Chondrocyte (in vitro differentiated cells): ENCODE measurements around the gene GDPD1. TPM values are rescaled to one million over a fixed set of nuclear protein-coding genes. Genes with fewer than 3 reads are reported as not detected.

Source experiments
- DNase-seq: peaks from one replicate; pipeline ENCODE4 v3.0.0; 2021; ENCODE audit warnings: mixed read lengths, low spot score
- H3K27ac Mint-ChIP-seq: one replicate; pipeline ENCODE4 v1.8.0; 2021; ENCODE audit warnings: mild to moderate bottlenecking, moderate library complexity, mixed read lengths; ENCODE audit not compliant: unreplicated experiment
- H3K27me3 Mint-ChIP-seq: 2 replicates; pipeline ENCODE4 v1.8.0; 2021; ENCODE audit warnings: low read depth, mixed read lengths
- H3K36me3 Mint-ChIP-seq: 2 replicates; pipeline ENCODE4 v1.8.0; 2021; ENCODE audit warnings: low read depth, mixed read lengths
- H3K4me1 Mint-ChIP-seq: 2 replicates; pipeline ENCODE4 v1.8.0; 2021; ENCODE audit warnings: low read depth, mild to moderate bottlenecking, mixed read lengths
- H3K4me3 Mint-ChIP-seq: one replicate; pipeline ENCODE4 v1.8.0; 2021; ENCODE audit warnings: mild to moderate bottlenecking, moderate library complexity, mixed read lengths; ENCODE audit not compliant: unreplicated experiment
- H3K9me3 Mint-ChIP-seq: 2 replicates; pipeline ENCODE4 v1.8.0; 2021; ENCODE audit warnings: low read depth, mixed read lengths
- CTCF ChIP-seq: fragments of 200-600 bp; sonication (generic); IDR thresholded peaks from 2 replicates; pipeline ENCODE4 v1.5.0; 2021; ENCODE audit warnings: antibody characterized with exemption, mild to moderate bottlenecking, moderate library complexity
- total RNA-seq: library from RNA; stranded (reverse); gene quantifications from 3 replicates; pipeline ENCODE4 v1.2.1, GENCODE V29; 2021

Gene GDPD1
- total RNA-seq, 1 donor from 2014 or later: 1.9 TPM

GRCh38 chr17:59298521-59298920, 78.2 kb downstream of the GDPD1 start:
- H3K4me1 Mint-ChIP-seq: no peaks in the 10 kb centered on the region
- H3K9me3 Mint-ChIP-seq: no peaks in the 10 kb centered on the region
- H3K36me3 Mint-ChIP-seq: no peaks in the 10 kb centered on the region
- DNase-seq: no peak
- H3K4me3 Mint-ChIP-seq: no peak overlapping the region
- no peak overlapping the region for H3K27ac Mint-ChIP-seq
- H3K27me3 Mint-ChIP-seq: peaks cover 2% of the 10 kb centered on the region
- no peak for TF ChIP-seq CTCF

- Mint-ChIP-seq H3K36me3 (no peaks in the 10 kb centered on the region), H3K27me3 (peaks cover 6% of the 10 kb centered on the region), H3K4me3 (no peak overlapping the region), H3K4me1 (no peaks in the 10 kb centered on the region), H3K9me3 (peaks cover 3% of the 10 kb centered on the region), H3K27ac (no peak overlapping the region)
- DNase-seq: no peak
- no peak for TF ChIP-seq CTCF
Observed at GRCh38 chr17:59299400-59300092, 79.2 kb downstream of the GDPD1 start.

GRCh38 chr17:59300941-59301340, 80.6 kb downstream of the GDPD1 start:
- TF ChIP-seq CTCF: no peak
- no peak for DNase-seq
- peaks cover 11% of the 10 kb centered on the region for H3K27me3 Mint-ChIP-seq

GRCh38 chr17:59304811-59305210, 84.5 kb downstream of the GDPD1 start:
- Mint-ChIP-seq H3K9me3 (peaks cover 3% of the 10 kb centered on the region), H3K27me3 (peaks cover 11% of the 10 kb centered on the region), H3K4me1 (no peaks in the 10 kb centered on the region), H3K27ac (no peak overlapping the region), H3K4me3 (no peak overlapping the region), H3K36me3 (peaks cover 2% of the 10 kb centered on the region)
- TF ChIP-seq CTCF: no peak
- DNase-seq: no peak

More at GRCh38 chr17:59300941-59301340, 80.6 kb downstream of the GDPD1 start:
- Mint-ChIP-seq H3K4me1 (no peaks in the 10 kb centered on the region), H3K9me3 (peaks cover 3% of the 10 kb centered on the region), H3K27ac (no peak overlapping the region), H3K36me3 (peaks cover 2% of the 10 kb centered on the region), H3K4me3 (no peak overlapping the region)

DNA sequence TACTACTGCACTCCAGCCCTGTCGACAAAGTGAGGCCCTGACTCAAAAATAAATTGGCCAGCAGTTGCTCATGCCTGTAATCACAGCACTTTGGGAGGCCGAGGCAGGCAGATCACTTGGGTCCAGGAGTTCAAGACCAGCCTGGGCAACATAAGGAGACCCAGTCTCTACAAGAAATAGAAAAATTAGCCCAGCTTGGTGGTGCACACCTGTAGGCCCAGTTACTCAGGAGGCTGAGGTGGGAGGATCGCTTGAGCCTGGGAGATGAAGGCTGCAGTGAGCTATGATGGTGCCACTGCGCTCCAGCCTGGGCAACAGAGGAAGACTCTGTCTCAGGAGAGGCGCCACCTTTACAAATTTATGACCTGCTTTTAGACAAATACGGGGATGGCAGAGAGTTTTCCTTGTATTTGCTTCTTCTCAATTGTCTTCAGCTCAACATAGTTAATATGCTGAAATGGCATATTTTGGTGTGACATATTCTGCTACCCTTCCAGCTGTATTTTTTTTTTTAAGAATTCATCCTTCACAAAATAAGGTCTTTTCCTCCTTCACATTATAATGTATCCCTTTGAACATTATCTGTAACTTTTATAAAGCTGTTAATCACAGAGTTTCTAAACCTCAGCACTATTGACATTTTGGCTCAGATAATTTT, 90.1 kb downstream of the GDPD1 start:
- Mint-ChIP-seq H3K27me3 (peaks cover under 1% of the 10 kb centered on the region), H3K27ac (no peak overlapping the region), H3K4me3 (no peak overlapping the region), H3K4me1 (peaks cover 17% of the 10 kb centered on the region), H3K9me3 (no peaks in the 10 kb centered on the region), H3K36me3 (no peaks in the 10 kb centered on the region)
- TF ChIP-seq CTCF: no peak
- DNase-seq: no peak
